Measurements from ENCODE around the gene CACNG6.

DNA sequence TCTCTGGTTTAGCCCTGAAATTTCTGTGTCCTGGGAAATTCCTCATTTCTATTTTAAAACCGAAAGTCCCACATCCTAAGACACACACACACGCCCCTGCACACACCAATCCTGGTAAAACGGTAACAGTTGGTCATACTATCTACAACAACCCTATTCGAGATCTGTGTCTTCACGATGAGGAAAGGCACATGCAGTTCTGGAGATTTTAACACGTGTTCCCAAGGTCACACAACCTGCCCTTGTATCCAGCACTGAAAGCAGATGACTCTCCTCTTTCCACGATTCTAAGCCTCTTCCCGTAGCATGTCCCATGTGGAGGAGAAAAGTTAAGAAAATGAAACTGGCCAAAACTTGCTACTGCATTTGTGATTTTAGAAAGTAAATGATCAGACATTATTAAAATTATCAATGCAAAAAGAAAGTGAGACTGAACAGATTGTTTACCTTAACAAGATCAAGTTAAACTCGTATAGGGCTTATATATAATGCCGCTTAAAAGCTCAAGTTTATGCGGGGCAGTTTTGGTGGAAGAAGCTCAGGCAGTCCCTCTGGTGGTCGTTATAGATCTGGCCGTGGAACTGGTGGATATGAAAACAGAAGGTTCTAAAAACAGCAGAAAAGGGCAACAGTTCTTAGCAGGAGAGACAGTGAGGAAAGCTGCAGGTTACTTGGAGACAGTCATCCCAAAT, 39.6 kb downstream of the CACNG6 start:
- TF ChIP-seq, protein P1, sequence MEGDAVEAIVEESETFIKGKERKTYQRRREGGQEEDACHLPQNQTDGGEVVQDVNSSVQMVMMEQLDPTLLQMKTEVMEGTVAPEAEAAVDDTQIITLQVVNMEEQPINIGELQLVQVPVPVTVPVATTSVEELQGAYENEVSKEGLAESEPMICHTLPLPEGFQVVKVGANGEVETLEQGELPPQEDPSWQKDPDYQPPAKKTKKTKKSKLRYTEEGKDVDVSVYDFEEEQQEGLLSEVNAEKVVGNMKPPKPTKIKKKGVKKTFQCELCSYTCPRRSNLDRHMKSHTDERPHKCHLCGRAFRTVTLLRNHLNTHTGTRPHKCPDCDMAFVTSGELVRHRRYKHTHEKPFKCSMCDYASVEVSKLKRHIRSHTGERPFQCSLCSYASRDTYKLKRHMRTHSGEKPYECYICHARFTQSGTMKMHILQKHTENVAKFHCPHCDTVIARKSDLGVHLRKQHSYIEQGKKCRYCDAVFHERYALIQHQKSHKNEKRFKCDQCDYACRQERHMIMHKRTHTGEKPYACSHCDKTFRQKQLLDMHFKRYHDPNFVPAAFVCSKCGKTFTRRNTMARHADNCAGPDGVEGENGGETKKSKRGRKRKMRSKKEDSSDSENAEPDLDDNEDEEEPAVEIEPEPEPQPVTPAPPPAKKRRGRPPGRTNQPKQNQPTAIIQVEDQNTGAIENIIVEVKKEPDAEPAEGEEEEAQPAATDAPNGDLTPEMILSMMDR (IDR thresholded peaks at IDR 0.05; ENCODE audit: extremely low read depth in 1 of 2, insufficient read depth in 1 of 2, low read depth in 1 of 2, low read length in 2 of 2): peak; percentile 34 to 53
- TF ChIP-seq POLR2A (IDR thresholded peaks at IDR 0.05; ENCODE audit: low read depth, low read length): no peak

Measured in endothelial cell of umbilical vein (primary cell).